Iris pigment epithelial cell (primary cell): Measurements from ENCODE around the gene MAD1L1.

ENCODE experiments used
- DNase-seq: peaks from one replicate; pipeline ENCODE4 v3.0.0-alpha.2; 2011; ENCODE audit warnings: low read depth

MAD1L1 gene

GRCh38 chr7:1952169-1952760 lies 280.5 kb downstream of the MAD1L1 start:
- no peak for DNase-seq

- no peak for DNase-seq
Measured at GRCh38 chr7:1951600-1951999, 281.1 kb downstream of the MAD1L1 start.

- DNase-seq: no peak
Measured at GRCh38 chr7:1951159-1951536, 281.6 kb downstream of the MAD1L1 start.

GRCh38 chr7:1950452-1951158 lies 282.1 kb downstream of the MAD1L1 start:
- no peak for DNase-seq

- no peak for DNase-seq
Measured at GRCh38 chr7:1950066-1950451, 282.7 kb downstream of the MAD1L1 start.

- DNase-seq: no peak
Measured at GRCh38 chr7:1949681-1950055, 283.1 kb downstream of the MAD1L1 start.

GRCh38 chr7:1948887-1949680 lies 283.7 kb downstream of the MAD1L1 start:
- DNase-seq: no peak

- DNase-seq: no peak
Measured at GRCh38 chr7:1948301-1948796, 284.4 kb downstream of the MAD1L1 start.

- DNase-seq: no peak
Measured at GRCh38 chr7:1947586-1948217, 285.0 kb downstream of the MAD1L1 start.

GRCh38 chr7:1946773-1947450 lies 285.8 kb downstream of the MAD1L1 start:
- no peak for DNase-seq

GRCh38 chr7:1946025-1946772 lies 286.5 kb downstream of the MAD1L1 start:
- DNase-seq: no peak

GRCh38 chr7:1945558-1945957 lies 287.2 kb downstream of the MAD1L1 start:
- no peak for DNase-seq

- DNase-seq: no peak
Measured at GRCh38 chr7:1944619-1945210, 288.0 kb downstream of the MAD1L1 start.

- no peak for DNase-seq
Measured at GRCh38 chr7:1943933-1944618, 288.7 kb downstream of the MAD1L1 start.

GRCh38 chr7:1943326-1943725 lies 289.4 kb downstream of the MAD1L1 start:
- DNase-seq: no peak

- no peak for DNase-seq
Measured at GRCh38 chr7:1942941-1943289, 289.8 kb downstream of the MAD1L1 start.

GRCh38 chr7:1942243-1942940 lies 290.4 kb downstream of the MAD1L1 start:
- no peak for DNase-seq

GRCh38 chr7:1941464-1942242 lies 291.1 kb downstream of the MAD1L1 start:
- no peak for DNase-seq

- no peak for DNase-seq
Measured at GRCh38 chr7:1940863-1941262, 291.9 kb downstream of the MAD1L1 start.
